Cerebellar nuclear complex (tissue), 1 donor: ENCODE data around the gene PREX1.

ENCODE experiments used
- DNase-seq, 2 experiments: peaks; one replicate each; lab custom pipeline; 2025; lab: John Stamatoyannopoulos, UW

PREX1 gene

GRCh38 chr20:48702455-48702913, 125.3 kb downstream of the PREX1 start:
- DNase-seq, result no peak

DNA sequence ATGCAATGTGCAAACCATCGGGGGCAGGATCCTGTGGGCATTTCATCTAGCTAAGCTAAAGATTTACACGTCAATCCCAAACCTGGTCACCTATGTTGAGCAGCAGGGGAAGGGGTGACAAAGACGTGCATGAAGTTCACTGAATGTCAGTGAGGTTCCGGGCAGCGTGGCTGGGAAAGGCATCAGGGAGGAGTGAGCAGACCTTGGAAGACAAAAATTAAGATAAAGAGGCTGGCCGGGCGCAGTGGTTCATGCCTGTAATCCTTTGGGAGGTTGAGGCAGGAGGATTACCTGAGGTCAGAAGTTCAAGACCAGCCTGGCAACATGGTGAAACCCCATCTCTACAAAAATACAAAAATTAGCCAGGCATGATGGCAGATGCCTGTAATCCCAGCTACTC, 126.1 kb downstream of the PREX1 start:
- no peak for DNase-seq

GRCh38 chr20:48698507-48699267, 129.1 kb downstream of the PREX1 start:
- no peak for DNase-seq

DNA sequence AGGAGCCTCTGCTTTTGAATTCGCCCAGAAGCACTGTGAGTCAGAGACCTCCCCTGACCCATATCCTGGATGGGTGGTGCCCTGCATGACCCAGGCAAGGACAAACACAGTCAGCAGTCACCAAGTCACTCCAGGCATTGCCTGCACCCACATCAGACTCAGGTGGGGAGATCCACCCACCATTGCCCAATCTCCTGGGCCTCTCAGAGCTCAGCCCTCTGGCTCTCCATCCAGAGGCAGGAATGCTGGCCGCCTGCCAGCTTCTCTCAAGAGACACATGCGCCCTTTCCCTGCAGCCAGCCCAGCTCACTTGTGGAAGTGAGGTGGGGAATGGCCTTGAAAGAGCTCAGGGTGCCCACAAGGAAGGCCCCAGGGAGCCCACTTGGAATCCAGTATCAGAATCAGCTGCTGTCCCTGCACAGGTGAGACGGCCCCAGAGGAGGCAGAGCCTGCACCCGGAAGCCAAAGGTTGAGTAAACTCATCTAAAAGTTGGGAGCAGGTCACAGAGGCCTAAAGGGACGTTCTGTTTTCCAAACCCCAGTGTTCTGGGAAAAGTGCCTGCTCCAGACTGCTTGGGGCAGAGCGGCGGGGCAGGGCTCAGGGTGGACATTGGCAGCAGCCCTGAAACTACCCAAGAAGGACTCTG, 129.8 kb downstream of the PREX1 start:
- DNase-seq, result no peak

- DNase-seq, result no peak
Observed at GRCh38 chr20:48696671-48697070, 131.1 kb downstream of the PREX1 start.

- no peak for DNase-seq
Observed at GRCh38 chr20:48695738-48696137, 132.1 kb downstream of the PREX1 start.

DNA sequence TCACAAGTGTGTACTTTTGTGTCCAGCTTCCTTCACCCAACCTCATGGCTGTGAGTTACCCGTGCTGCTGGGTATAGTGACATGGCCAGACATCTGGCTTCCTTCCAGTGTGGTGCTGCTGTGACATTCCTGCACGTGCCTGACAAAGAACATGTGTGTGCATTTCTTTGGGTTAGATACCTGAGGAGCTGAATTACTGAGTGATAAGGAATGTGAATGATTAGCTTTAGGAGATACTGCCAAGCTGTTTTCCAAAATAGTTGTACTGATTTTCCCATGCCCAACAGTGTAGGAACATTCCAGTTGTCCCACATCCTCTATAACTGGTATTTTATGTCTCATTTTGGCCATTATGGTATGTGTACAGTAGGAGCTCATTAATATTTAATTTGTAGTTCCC, 132.5 kb downstream of the PREX1 start:
- no peak for DNase-seq

- DNase-seq, result no peak
Observed at GRCh38 chr20:48694381-48694865, 133.4 kb downstream of the PREX1 start.

DNA sequence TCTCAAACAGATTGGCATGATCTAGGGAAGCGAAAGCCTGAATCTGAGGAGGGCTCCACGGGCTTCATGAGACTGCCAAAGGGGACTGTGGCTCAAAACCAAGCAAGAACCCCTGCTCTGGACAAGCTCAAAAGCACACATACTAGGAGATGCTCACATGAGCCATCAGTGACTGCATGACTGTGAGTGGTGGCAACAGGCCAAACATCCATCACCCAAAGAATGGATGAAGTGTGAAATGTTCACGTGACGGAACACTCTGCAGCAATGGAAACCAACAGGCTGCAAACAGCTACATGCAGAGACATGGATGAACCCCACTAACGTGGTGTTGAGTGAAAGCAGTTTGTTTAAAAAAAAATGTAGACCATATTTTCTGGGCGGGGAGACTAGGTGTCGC, 136.3 kb downstream of the PREX1 start:
- no peak for DNase-seq

DNA sequence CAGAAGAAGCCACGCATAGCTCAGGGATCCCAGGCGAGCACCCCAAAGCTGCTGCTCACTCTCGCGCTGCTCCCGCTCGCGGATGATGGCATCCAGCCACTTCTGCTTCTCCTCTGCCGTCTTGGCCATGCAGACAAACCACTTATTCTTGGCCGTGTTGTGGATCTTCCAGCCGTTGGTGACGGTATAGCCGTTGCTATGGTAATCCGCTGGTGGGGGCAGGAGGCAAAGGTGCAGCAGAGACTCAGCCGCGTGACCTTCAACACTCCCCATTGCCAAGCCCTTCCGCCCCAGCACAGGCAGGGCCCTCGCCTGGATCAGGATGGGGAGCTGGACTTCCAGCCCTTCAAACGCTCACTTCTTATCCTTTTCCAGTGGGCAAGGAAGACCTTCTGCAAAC, 136.9 kb downstream of the PREX1 start:
- no peak for DNase-seq

DNA sequence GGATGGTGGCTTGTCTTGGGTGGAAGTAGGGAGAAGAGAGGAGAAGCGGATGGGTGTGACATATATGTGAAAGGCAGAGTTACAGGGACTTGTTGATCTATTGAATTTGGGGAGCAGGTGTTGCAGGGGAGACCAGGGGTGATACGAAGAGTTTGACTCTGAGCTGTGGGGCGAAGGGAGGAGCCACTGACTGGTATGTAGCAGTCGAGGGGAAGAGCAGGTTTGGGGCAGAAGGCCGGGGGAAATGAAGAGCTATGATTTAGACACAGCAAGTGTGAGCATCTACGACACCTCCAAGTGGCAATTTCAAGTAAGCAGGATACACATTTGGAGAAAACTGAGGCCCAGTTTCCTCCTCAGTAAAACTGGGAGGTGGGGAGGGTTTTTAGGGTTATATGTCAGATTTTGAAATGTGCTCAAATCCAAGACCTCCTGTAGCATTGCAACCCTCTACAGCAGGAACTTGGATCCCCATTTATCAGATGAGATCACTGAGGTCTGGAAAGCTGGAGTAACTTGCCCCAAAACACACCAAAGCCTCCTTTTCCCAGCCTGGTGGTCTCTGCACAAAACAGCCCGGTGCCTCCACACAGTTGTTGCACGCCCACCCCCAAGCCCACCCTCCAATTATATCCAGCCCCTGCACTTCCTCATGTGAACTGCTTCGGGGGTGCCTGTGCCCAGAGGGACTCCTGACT, 137.8 kb downstream of the PREX1 start:
- DNase-seq, result no peak

DNA sequence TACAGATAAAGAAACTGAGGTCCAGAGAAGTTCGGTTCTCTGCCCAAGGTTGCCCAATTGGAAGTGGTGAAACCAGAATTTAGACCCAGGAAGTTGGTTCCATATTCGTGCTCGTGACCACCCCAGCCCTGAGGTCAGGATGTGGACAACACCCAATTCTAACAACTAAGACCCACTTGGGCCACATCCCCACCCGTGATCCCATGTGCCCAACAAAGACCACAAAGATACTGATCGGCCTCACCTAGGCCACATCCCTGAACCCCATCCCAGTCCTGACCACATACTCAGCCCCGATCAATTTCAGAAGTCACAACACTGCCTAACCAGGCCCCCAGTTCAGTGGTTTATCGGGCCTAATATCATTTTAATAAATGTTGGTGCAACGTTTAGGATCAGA, 138.4 kb downstream of the PREX1 start:
- no peak for DNase-seq

DNA sequence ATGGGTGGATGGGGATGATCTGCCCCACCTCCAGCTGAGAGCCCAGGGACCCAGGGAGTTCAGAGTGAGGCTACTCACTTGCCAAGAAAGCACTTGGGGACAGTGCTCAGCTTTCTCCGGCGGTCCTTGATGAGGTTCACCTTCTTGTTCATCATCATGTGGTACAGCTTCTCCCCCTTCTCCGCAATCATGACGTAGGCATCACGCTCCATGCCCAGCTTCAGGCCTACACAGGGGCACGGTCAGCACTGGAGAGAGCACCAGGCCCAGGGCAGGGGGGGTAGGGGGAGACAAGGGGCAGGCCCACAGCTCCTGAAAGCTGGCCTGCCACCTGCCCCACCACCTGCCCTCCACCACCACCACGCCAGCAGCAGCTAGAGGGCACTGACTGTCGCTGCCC, 139.2 kb downstream of the PREX1 start:
- DNase-seq, result no peak

DNA sequence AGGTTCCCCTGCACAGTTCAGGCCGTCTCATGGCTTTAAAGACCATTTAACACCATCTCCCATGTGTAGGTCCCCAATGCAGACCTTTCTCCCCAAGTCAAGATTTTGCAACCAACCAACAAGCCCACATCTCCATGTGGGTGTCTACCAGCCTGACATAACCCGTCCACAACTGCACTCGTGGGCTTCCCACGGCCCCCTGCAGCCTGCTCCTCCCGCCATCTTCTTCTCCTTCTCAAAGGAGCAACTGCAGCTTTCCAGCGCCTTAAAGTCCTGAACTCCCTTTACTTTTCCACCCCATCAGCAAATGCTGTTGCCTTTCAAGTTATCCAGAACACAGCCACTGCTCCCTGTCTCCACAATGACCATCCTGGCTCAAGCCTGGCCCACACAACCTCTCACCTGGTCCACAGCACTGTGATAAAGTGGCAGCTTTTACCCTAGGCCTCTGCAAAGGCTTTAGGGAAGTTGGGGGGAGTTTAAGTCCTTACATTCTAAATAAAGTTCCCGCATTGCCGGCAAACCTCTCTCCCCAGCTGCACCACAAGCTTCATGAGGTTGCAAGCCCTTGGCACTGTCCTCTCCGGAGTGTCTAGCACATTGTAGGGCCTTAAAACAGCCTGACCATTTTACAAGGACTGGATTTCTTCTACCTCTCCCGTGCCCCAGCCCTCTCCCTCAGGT, 140.5 kb downstream of the PREX1 start:
- DNase-seq, result no peak

DNA sequence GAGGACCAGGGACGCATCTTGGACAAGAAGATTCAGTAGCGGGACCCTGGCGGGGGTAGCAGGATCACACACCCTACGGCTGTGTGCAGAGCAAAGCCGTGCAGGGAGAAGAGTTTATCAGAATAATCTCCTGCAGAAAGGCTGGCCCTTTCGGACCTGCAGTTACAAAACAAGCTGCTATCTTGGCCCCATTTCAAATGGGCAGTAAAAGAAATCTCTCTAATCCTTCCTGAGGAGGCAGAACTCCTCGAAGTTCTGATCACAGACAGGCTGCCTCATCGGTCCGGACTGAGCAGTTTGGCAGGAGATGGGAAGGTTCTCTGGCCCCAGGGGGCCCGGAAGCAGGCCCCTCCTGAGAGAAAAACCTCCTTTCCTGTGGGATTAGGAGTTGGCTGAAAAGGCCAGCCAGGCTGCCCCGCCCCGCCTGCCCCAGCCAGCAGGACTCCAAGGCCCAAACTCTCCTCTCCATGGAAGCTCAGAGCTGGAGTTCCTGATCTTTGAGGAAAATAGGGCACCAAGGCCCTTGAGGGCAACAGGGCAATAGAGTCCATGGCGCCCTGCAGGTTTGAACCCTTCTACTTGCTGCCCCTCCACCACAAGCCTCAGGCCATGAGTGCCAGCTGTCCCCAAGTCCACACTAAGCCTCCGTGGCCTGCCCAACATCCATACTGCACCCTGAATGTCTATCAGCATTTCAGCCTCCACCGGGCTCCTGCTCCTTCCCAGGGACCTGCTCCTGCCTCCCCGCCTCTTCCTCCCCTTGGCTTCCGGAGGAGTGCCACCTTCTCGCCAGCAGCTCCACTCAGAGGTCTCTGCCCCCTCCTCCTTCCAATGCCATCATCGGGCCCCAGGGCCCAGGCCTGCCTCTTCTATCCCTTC, 141.3 kb downstream of the PREX1 start:
- no peak for DNase-seq

GRCh38 chr20:48685300-48685699, 142.5 kb downstream of the PREX1 start:
- no peak for DNase-seq

DNA sequence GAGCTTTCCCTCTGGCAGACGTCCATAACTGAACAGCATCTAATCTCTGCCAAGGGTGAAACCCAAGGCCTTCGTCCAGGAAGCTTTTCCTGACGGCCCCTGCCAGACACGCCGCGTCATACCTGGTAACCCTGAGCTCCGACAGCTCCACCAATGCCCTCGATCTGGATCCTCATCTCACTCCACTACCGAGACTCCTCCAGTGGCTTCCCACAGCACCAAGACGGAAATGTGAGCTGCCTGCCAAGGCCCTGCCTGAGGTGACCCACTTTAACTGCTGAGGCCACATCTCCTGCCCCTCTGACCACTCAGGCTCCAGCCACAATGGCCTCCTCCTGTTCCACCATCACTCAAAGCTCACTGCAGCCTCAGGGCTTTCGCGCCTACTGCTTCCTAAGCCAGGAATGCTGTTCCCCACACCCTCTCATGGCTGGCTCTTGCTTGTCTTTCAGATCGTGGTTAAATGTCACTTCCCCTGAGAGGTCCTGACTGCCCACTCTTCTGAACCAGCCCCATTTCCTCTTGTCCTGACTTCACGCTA, 143.2 kb downstream of the PREX1 start:
- DNase-seq, result no peak

DNA sequence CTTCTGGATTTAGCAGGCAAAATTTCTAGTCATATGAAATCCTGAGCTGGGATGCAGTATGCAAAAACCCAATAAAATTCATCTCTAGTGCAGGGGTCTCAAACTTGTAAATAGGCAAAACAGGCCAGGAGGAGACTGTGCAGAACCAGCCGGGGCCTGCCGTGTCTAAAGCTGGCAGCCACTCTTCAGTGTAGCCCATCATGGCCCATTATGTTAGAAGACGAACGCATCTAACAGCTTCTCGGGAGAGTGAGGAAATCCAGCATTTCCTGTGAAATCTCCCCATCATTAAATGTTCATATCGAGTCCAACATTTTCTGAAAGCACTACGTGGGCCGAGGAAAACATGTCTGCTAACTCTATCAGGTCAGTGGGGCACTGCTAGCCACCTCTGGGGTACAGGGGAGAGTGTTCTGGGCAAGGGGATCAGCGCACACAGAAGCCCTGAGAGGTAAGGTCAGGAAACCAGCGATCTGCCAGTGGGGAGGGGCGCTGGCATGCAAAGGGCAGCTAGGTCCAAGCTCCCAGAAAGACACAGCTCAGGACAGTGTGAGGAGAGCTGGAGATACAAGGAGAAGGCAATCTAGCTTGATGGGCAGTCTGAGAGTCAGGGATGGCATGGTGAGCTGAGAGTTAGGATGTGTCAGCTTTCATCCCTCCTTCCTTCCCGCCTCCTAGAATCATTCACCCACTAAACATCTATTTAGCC, 144.2 kb downstream of the PREX1 start:
- no peak for DNase-seq

DNA sequence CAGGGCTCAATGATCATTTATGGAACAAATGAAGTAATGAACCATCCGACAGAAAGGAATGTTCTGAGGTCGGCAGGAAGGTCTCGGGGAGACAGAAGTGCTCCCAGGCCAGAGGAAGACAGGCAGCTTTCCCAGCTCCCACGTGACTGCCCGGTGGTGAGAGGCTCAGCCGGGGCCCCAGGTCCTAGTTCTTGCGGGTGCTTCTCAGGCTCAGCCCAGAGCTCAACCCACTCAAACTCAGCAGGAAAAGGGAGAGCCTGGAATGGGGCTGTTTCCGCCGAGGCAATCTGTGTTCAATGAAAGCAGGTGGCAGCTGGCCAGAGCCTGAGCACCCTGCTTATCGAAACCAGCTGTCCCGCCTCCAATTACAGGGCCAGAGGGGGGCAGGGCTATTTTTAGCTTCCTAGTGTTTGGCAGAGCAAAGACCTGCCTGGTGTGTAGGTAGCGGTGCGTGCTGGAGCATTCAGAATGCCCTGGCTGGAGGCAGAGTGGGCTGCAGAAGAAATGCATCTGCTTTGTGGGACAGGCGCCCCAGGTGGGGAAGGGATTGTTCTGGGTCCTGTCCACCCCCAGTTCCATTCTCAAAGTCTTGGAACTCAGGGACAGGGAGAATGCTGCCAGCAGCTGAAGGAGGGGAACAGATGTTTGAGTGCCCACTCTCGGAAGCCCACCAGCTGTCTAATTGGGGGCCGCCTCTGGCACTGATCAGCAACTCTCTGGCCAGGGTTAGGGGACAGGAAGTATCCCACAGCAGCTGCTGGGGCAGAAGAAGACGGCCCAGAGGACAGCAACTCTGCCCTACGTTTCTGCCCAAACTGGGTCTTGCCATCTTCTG, 145.1 kb downstream of the PREX1 start:
- no peak for DNase-seq
